ENCODE results near the gene CSNK1A1L. TPM values are rescaled to one million over a fixed set of nuclear protein-coding genes. Genes with fewer than 3 reads are reported as not detected.

CSNK1A1L gene
- total RNA-seq, 1 donor from 2014 or later: not detected

DNA sequence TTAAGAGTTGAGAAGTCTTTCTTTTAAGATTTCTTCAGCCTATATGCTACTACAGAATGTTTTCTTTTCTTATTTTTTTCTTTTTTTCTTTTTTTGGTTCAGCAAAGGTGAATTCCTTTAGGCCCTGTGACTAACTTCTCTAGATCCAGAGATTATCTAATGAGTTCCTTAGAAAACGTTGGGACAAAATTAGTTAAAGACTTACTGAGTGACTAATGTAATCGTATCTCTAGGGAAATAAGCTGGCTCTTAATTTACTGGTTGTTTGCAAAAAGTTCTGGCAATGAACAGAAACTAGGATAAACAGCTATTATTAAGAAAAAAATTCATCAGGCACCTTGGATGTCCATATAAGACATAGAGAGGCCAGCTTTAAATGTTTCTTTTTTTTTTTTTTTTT is 30.7 kb upstream of the CSNK1A1L start:
- Histone ChIP-seq H3K4me3 (ENCODE audit: low read length in 3 of 3) (no peak overlapping the region), H3K36me3 (ENCODE audit: control insufficient read depth in 3 of 3, insufficient read depth in 3 of 3, low read length in 3 of 3) (no peaks in the 10 kb centered on the region), H3K9ac (ENCODE audit: low read depth in 1 of 3, low read length in 3 of 3) (no peak overlapping the region), H3K4me1 (ENCODE audit: control insufficient read depth in 3 of 3, insufficient read depth in 3 of 3, low read length in 3 of 3) (peaks cover 0 to 2% (median 0%) of the 10 kb centered on the region in 3 donors), H3K27me3 (ENCODE audit: control insufficient read depth in 3 of 3, insufficient read depth in 3 of 3, low read length in 3 of 3) (no peaks in the 10 kb centered on the region), H3K9me3 (ENCODE audit: control insufficient read depth in 3 of 3, low read length in 3 of 3) (no peaks in the 10 kb centered on the region), H3K27ac (ENCODE audit: low read depth, low read length) (no peak overlapping the region)

DNA sequence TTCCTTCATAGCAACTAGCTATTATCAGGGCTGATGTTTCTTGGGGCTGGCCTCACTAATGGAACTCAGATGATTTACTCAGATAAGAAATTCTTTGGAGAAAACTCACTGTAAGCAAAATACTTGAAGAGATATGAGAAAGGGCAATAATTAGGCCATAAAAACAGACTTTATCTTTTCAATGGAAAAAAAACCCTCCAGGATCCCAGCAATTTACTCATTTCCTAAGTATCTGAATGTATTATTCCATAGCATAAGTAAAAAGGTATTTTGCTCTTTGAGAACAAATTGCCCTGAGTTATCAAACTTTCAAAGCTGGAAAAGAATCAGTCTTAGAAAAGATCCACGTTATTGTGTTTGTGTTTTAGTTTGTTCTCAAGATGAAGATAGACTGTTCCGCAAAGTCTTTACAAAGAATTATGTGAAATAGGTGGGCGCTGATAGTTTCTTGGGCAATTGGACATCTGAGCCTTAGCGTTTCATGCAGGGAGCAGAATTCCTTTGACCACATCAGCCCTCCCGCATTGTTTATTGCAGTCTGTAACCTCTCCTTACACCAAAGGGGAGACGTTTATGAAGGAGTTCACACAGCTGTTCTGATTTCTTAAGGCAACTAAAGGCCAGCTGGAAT is 29.1 kb upstream of the CSNK1A1L start:
- no peaks in the 10 kb centered on the region for H3K36me3 ChIP-seq (ENCODE audit: control insufficient read depth in 3 of 3, insufficient read depth in 3 of 3, low read length in 3 of 3)
- H3K9me3 ChIP-seq (ENCODE audit: control insufficient read depth in 3 of 3, low read length in 3 of 3): no peaks in the 10 kb centered on the region
- H3K9ac ChIP-seq (ENCODE audit: low read depth in 1 of 3, low read length in 3 of 3): no peak overlapping the region
- H3K27me3 ChIP-seq (ENCODE audit: control insufficient read depth in 3 of 3, insufficient read depth in 3 of 3, low read length in 3 of 3): no peaks in the 10 kb centered on the region
- H3K4me1 ChIP-seq (ENCODE audit: control insufficient read depth in 3 of 3, insufficient read depth in 3 of 3, low read length in 3 of 3): peaks cover 0 to 2% (median 0%) of the 10 kb centered on the region in 3 donors
- H3K27ac ChIP-seq (ENCODE audit: low read depth, low read length): no peak overlapping the region
- no peak overlapping the region for H3K4me3 ChIP-seq (ENCODE audit: low read length in 3 of 3)

DNA sequence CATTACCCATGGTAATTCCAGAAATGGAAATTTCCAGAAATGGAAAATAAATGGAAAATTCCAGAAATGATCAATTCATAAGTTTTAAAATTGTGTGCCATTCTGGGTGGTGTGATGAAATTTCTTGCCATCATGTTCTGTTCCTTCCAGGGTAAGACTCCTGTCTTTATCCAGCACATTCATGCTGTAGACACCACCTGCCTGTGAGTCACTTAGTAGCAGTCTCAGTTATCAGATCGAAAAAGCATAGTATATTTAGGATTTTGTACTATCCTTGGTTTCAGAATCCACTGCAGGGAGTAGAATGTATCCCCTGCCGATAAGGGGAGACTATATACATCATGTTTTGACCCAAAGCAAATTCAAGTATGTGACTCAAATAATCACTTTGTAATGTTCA is 26.7 kb upstream of the CSNK1A1L start:
- H3K9me3 ChIP-seq (ENCODE audit: control insufficient read depth in 3 of 3, low read length in 3 of 3): no peaks in the 10 kb centered on the region
- no peak overlapping the region for H3K27ac ChIP-seq (ENCODE audit: low read depth, low read length)
- no peak overlapping the region for H3K9ac ChIP-seq (ENCODE audit: low read depth in 1 of 3, low read length in 3 of 3)
- no peaks in the 10 kb centered on the region for H3K36me3 ChIP-seq (ENCODE audit: control insufficient read depth in 3 of 3, insufficient read depth in 3 of 3, low read length in 3 of 3)
- H3K4me3 ChIP-seq (ENCODE audit: low read length in 3 of 3): no peak overlapping the region
- peaks cover 0 to 5% (median 4%) of the 10 kb centered on the region in 3 donors for H3K4me1 ChIP-seq (ENCODE audit: control insufficient read depth in 3 of 3, insufficient read depth in 3 of 3, low read length in 3 of 3)
- H3K27me3 ChIP-seq (ENCODE audit: control insufficient read depth in 3 of 3, insufficient read depth in 3 of 3, low read length in 3 of 3): no peaks in the 10 kb centered on the region

DNA sequence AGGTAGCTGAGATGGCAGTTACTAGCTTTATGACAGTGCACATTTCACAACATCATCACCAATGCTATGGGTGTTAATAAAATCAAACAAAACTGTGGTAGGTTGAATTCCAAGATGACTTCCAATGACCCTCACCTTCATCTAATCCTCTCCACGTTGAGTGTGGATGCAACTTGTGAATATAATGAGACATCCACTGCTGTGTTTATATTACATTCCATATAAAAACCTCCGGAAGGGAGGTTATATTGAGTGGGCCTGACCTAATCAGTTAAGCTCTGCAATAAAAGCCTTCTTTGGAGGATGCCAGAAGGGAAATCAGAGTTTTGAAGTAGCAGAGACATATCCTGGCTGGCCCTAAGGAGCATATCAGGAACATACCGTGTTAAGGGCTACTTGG is 25.6 kb upstream of the CSNK1A1L start:
- Histone ChIP-seq H3K9me3 (ENCODE audit: control insufficient read depth in 3 of 3, low read length in 3 of 3) (no peaks in the 10 kb centered on the region), H3K27me3 (ENCODE audit: control insufficient read depth in 3 of 3, insufficient read depth in 3 of 3, low read length in 3 of 3) (no peaks in the 10 kb centered on the region), H3K36me3 (ENCODE audit: control insufficient read depth in 3 of 3, insufficient read depth in 3 of 3, low read length in 3 of 3) (no peaks in the 10 kb centered on the region), H3K4me1 (ENCODE audit: control insufficient read depth in 3 of 3, insufficient read depth in 3 of 3, low read length in 3 of 3) (peaks cover 0 to 8% (median 5%) of the 10 kb centered on the region in 3 donors), H3K9ac (ENCODE audit: low read depth in 1 of 3, low read length in 3 of 3) (no peak overlapping the region), H3K4me3 (ENCODE audit: low read length in 3 of 3) (no peak overlapping the region), H3K27ac (ENCODE audit: low read depth, low read length) (no peak overlapping the region)

DNA sequence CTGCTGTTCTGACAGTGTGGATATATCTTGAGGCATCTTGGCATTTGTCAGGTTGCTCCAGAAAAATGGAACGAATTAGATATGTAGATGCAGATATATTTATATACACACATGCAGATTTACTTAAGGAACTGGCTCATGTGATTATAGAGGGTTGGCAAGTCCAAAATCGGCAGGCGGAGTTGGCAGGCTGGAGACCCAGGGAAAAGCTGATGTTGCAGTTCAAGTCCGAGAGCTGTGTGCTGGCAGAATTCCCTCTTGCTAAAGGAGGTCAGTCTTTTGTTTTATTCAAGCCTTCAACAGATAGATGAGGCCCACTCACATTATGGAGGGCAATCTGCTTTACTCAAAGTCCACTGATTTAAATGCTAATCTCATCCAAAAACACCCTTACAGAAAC is 24.4 kb upstream of the CSNK1A1L start:
- peaks cover 0 to 7% (median 5%) of the 10 kb centered on the region in 3 donors for H3K4me1 ChIP-seq (ENCODE audit: control insufficient read depth in 3 of 3, insufficient read depth in 3 of 3, low read length in 3 of 3)
- H3K36me3 ChIP-seq (ENCODE audit: control insufficient read depth in 3 of 3, insufficient read depth in 3 of 3, low read length in 3 of 3): no peaks in the 10 kb centered on the region
- no peak overlapping the region for H3K27ac ChIP-seq (ENCODE audit: low read depth, low read length)
- H3K27me3 ChIP-seq (ENCODE audit: control insufficient read depth in 3 of 3, insufficient read depth in 3 of 3, low read length in 3 of 3): no peaks in the 10 kb centered on the region
- H3K9ac ChIP-seq (ENCODE audit: low read depth in 1 of 3, low read length in 3 of 3): no peak overlapping the region
- no peaks in the 10 kb centered on the region for H3K9me3 ChIP-seq (ENCODE audit: control insufficient read depth in 3 of 3, low read length in 3 of 3)
- no peak overlapping the region for H3K4me3 ChIP-seq (ENCODE audit: low read length in 3 of 3)

DNA sequence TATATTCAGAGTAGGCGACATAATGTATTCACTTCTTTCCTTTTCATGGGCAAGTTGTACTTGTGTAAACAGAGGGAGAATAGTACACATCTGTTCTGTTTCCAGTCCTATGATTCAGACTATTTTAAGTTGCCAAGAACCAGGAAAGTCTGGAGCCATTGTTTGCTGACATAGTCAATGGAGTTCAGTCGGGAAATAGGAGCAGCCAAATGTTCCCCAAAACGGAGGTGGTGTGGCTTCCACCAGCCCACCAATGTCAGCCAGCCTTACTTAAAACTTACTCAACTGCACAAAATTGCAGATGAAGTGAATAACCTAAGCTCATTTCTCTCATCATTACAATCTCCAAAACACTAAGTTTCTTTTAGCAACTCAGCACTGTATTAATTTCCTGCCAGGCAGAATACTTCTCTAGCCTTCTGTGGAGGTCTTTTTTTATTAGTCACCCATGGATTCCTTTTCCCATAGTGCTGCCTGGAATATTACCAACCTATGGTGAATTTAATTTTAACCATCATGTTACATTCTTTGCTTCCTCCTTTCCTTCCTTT is 22.3 kb upstream of the CSNK1A1L start:
- H3K4me3 ChIP-seq (ENCODE audit: low read length in 3 of 3): no peak overlapping the region
- H3K9me3 ChIP-seq (ENCODE audit: control insufficient read depth in 3 of 3, low read length in 3 of 3): no peaks in the 10 kb centered on the region
- H3K27me3 ChIP-seq (ENCODE audit: control insufficient read depth in 3 of 3, insufficient read depth in 3 of 3, low read length in 3 of 3): no peaks in the 10 kb centered on the region
- no peaks in the 10 kb centered on the region for H3K36me3 ChIP-seq (ENCODE audit: control insufficient read depth in 3 of 3, insufficient read depth in 3 of 3, low read length in 3 of 3)
- H3K9ac ChIP-seq (ENCODE audit: low read depth in 1 of 3, low read length in 3 of 3): no peak overlapping the region
- H3K4me1 ChIP-seq (ENCODE audit: control insufficient read depth in 3 of 3, insufficient read depth in 3 of 3, low read length in 3 of 3): peaks cover 0 to 5% (median 5%) of the 10 kb centered on the region in 3 donors
- peak overlapping the region; percentile 57 for H3K27ac ChIP-seq (ENCODE audit: low read depth, low read length)

DNA sequence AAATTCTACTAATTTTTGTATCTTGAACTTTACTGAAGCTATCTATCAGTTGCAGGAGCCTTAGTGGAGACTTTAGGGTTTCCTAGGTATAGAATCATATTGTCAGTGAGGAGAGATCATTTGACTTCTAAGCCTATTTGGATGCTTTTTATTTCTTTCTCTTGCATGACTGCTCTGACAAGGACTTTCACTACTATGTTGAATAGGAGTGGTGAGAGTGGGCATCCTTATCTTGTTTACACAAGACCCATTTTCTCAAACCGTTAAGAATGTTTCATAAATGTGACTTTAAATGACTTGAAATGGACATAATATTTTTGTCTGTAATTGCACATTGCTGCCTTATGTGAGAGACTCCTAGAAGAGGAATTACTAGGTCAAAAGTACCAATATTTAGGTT is 17.9 kb upstream of the CSNK1A1L start:
- no peaks in the 10 kb centered on the region for H3K36me3 ChIP-seq (ENCODE audit: control insufficient read depth in 3 of 3, insufficient read depth in 3 of 3, low read length in 3 of 3)
- no peaks in the 10 kb centered on the region for H3K27me3 ChIP-seq (ENCODE audit: control insufficient read depth in 3 of 3, insufficient read depth in 3 of 3, low read length in 3 of 3)
- H3K9ac ChIP-seq (ENCODE audit: low read depth in 1 of 3, low read length in 3 of 3): no peak overlapping the region
- peaks cover 0 to 5% (median 5%) of the 10 kb centered on the region in 3 donors for H3K4me1 ChIP-seq (ENCODE audit: control insufficient read depth in 3 of 3, insufficient read depth in 3 of 3, low read length in 3 of 3)
- H3K9me3 ChIP-seq (ENCODE audit: control insufficient read depth in 3 of 3, low read length in 3 of 3): no peaks in the 10 kb centered on the region
- no peak overlapping the region for H3K27ac ChIP-seq (ENCODE audit: low read depth, low read length)
- no peak overlapping the region for H3K4me3 ChIP-seq (ENCODE audit: low read length in 3 of 3)

DNA sequence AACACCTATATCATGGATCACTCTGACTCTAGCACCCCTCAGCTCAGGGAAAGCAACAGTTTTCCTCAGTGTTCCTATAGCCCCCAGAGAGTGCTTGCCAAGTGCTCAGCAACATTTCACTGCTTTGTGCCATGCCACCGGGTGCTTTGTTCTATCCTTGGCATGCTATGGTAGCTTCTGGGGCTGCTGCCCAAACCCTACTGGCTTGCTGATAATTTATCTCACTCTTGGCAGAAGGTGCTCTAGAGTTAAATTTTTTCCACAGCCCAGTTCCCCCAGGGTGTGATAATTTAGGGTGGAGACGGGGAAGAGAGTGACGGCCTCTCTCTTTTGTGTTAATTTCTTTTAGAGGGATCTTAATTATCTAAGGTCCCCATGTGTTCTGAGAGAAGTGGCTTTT is 12.6 kb upstream of the CSNK1A1L start:
- no peaks in the 10 kb centered on the region for H3K27me3 ChIP-seq (ENCODE audit: control insufficient read depth in 3 of 3, insufficient read depth in 3 of 3, low read length in 3 of 3)
- no peaks in the 10 kb centered on the region for H3K36me3 ChIP-seq (ENCODE audit: control insufficient read depth in 3 of 3, insufficient read depth in 3 of 3, low read length in 3 of 3)
- H3K27ac ChIP-seq (ENCODE audit: low read depth, low read length): no peak overlapping the region
- H3K9ac ChIP-seq (ENCODE audit: low read depth in 1 of 3, low read length in 3 of 3): no peak overlapping the region
- no peaks in the 10 kb centered on the region for H3K9me3 ChIP-seq (ENCODE audit: control insufficient read depth in 3 of 3, low read length in 3 of 3)
- H3K4me1 ChIP-seq (ENCODE audit: control insufficient read depth in 3 of 3, insufficient read depth in 3 of 3, low read length in 3 of 3): peaks cover 0 to 3% (median 0%) of the 10 kb centered on the region in 3 donors
- no peak overlapping the region for H3K4me3 ChIP-seq (ENCODE audit: low read length in 3 of 3)

DNA sequence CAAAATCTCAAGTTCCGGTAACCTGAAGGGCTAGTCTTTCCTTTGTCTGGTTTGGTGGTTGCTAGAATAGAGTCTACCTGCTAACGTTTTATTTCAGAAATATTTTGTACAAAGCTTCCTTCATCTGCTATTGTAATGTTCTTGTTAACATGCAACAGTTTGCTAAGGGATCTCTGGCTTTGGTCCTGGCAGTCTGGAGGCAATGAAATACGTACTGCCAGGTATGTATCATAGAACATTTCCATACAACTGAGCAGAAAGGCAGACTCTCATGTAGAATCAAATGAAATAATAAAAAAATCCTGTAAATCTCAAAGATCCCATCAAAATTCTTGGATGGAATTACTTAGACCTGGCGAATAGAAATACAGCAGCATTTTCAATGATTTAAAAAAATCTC is 8.8 kb upstream of the CSNK1A1L start:
- no peak overlapping the region for H3K27ac ChIP-seq (ENCODE audit: low read depth, low read length)
- no peak overlapping the region for H3K9ac ChIP-seq (ENCODE audit: low read depth in 1 of 3, low read length in 3 of 3)
- no peak overlapping the region for H3K4me3 ChIP-seq (ENCODE audit: low read length in 3 of 3)
- H3K27me3 ChIP-seq (ENCODE audit: control insufficient read depth in 3 of 3, insufficient read depth in 3 of 3, low read length in 3 of 3): no peaks in the 10 kb centered on the region
- H3K9me3 ChIP-seq (ENCODE audit: control insufficient read depth in 3 of 3, low read length in 3 of 3): no peaks in the 10 kb centered on the region
- H3K4me1 ChIP-seq (ENCODE audit: control insufficient read depth in 3 of 3, insufficient read depth in 3 of 3, low read length in 3 of 3): peaks cover 0 to 3% (median 0%) of the 10 kb centered on the region in 3 donors
- no peaks in the 10 kb centered on the region for H3K36me3 ChIP-seq (ENCODE audit: control insufficient read depth in 3 of 3, insufficient read depth in 3 of 3, low read length in 3 of 3)

DNA sequence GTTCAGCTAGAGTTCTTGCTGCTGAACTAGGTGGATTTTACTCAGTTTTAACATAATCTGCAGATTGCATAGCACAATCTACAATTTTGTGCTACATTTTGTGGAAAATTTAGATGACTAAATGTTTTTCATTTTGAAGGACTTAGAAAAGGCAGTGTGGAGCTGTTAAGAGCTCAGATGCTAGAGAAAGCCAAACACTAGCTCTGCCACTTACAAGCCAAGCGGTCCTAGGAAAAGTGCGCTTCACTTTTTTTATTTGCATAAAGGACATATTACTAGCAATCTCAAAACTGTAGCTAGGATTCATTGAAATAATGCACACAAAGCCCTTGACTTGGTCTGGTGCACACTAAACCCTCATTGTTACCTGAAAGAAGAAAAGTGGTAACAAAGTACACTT is 8.1 kb upstream of the CSNK1A1L start:
- Histone ChIP-seq H3K27me3 (ENCODE audit: control insufficient read depth in 3 of 3, insufficient read depth in 3 of 3, low read length in 3 of 3) (no peaks in the 10 kb centered on the region), H3K9me3 (ENCODE audit: control insufficient read depth in 3 of 3, low read length in 3 of 3) (no peaks in the 10 kb centered on the region), H3K36me3 (ENCODE audit: control insufficient read depth in 3 of 3, insufficient read depth in 3 of 3, low read length in 3 of 3) (no peaks in the 10 kb centered on the region), H3K9ac (ENCODE audit: low read depth in 1 of 3, low read length in 3 of 3) (no peak overlapping the region), H3K27ac (ENCODE audit: low read depth, low read length) (no peak overlapping the region), H3K4me1 (ENCODE audit: control insufficient read depth in 3 of 3, insufficient read depth in 3 of 3, low read length in 3 of 3) (peaks cover 0 to 3% (median 0%) of the 10 kb centered on the region in 3 donors), H3K4me3 (ENCODE audit: low read length in 3 of 3) (no peak overlapping the region)
